ENCODE results near the gene SPATA31A1. TPM values are rescaled to one million over a fixed set of nuclear protein-coding genes. Genes with fewer than 3 reads are reported as not detected.
"Not testable (repeated sequence)": the region's sequence is repeated elsewhere in the genome, so short reads cannot be mapped to it uniquely, and the experiment has no call there.

The SPATA31A1 gene
- not detected for total RNA-seq

DNA sequence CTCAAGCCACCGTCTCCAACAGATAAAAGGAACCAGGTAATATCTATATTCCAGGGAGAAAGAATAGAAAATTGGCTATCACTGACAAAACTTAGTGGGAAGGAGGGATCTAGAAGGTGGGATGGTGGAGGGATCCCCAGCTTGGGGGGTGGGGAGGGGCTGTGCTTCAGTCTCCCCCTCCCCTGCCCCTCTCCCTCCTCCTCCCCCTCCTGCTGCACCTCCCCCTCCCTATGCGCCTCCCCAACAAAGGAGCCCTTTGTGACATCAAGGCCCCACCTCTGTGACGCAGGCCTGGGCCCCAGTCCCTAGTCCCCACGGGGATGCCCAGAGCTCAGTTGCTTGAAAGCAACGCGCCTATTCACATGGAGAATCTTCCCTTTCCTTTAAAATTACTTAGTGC, at the start of gene SPATA31A1:
Gene SPATA31A1, plus strand, starts transcription at position 301 of the 400 bp plus-strand sequence. Its CDS starts 62 bp downstream, at position 363.
- H3K27me3 ChIP-seq; H3K36me3 ChIP-seq; H3K9me3 ChIP-seq; H3K4me1 ChIP-seq; DNase-seq (ENCODE audit: low spot score in 2 of 2); H3K4me3 ChIP-seq; H3K27ac ChIP-seq: not testable (repeated sequence)
- WGBS = 100% methylated on average over 2 of the region's 6 CpGs

DNA sequence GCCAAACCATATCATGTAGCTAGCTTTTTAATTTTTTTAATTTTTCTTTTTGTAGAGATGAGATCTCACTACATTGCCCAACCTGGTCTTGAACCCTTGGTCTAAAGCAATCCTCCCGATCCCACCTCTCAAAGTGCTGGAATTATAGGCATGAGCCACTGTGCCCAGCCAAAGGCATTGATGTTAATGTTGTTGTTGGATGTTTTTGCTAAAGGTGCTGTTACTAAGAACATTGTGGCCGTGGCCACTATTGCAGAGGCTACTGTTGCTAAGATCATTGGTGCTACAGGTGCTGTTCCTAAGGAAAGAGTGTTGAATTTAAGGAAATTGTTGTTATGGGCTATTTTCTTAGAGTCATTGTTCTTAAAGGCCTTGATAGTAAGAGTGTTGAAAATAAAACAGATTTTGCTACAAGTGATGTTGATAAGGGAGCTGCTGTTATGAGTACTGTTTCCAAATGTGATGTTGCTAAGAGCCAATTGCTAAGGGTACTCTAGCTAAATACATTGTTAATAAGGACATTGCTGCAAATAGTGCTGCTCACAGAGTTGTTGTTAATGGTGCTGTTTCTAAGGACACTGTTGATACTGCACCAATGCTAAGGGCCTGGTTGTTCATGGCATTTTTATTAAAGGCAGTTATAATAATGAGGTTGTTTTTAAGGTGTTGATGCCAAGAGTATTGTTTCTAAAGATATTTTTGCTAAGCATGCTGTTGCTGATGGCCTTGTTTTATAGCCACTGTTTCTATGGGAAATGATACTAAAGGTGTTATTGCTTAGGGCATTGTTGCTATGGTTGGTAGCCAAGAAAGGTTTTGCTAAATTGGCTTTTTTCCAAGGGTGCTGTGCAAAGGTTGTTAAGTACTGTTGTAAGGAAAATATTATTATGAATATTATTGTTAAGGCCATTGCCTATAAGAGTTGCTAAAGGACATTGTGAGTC, 52.1 kb downstream of the SPATA31A1 start:
- H3K27ac ChIP-seq; H3K36me3 ChIP-seq; H3K4me3 ChIP-seq; H3K9me3 ChIP-seq; H3K4me1 ChIP-seq; H3K27me3 ChIP-seq; DNase-seq (ENCODE audit: low spot score in 2 of 2): not testable (repeated sequence)
- no CpG with 5 or more reads among the region's 2 CpGs for WGBS

DNA sequence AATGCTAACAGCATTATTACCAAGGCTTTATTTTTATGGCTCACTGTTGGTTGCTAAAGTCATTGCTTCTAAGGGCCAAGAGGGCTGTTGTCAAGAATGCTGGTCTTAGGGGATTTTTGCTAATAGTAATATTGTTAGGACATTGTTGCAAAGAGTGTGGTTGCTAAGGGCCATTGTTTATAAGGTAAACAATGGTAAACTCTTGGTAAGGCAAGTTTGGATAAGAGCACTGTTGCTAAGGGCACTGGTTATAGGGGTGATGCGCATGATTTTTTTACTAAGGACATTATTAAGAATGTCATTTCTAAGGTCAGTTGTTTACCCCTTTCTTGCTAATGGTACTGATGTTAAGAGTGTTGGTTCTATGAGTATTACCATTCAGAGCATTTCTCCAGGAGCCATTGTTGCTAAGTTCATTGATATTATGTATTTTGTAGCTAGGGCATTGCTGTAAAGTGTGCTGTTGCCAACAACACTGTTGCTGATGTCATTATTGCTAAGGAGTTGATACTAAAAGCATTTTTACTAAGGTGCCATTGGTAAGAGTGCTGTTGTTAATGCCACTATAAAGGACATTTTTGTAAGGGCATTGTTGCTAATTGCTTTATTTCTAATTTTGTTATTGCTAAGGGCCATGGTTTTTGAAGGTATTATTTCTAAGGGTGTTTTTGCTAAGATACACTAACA, 55.9 kb downstream of the SPATA31A1 start:
- H3K36me3 ChIP-seq; H3K27me3 ChIP-seq; H3K4me1 ChIP-seq; H3K9me3 ChIP-seq; H3K4me3 ChIP-seq; DNase-seq (ENCODE audit: low spot score in 2 of 2); H3K27ac ChIP-seq: not testable (repeated sequence)
- no CpG with 5 or more reads among the region's 1 CpG for WGBS

Other genes starting within 250 kb of the SPATA31A1 start
- gene CNTNAP3, start 67.5 kb upstream of the SPATA31A1 start, total RNA-seq = 10 to 100 TPM; 21.0 to 91.9 (median 27.3) TPM